Endodermal cell (in vitro differentiated cells): ENCODE measurements around the gene AOPEP. TPM values are rescaled to one million over a fixed set of nuclear protein-coding genes. Genes with fewer than 3 reads are reported as not detected.

Experiments used
- DNase-seq: peaks from one replicate; pipeline ENCODE4 v3.0.0-alpha.2; 2017
- H3K27ac ChIP-seq: 2 replicates; pipeline ENCODE4 v1.5.1; 2013; ENCODE audit warnings: mild to moderate bottlenecking, low read depth, low read length, moderate library complexity
- H3K27me3 ChIP-seq: 2 replicates; pipeline ENCODE4 v1.6.1; 2013; ENCODE audit warnings: mild to moderate bottlenecking, low read length, moderate library complexity; ENCODE audit not compliant: insufficient read depth, control insufficient read depth, poor library complexity, severe bottlenecking
- H3K36me3 ChIP-seq: 2 replicates; pipeline ENCODE4 v1.7.0; 2013; ENCODE audit warnings: mild to moderate bottlenecking, low read length, moderate library complexity; ENCODE audit not compliant: control insufficient read depth, insufficient read depth
- H3K4me1 ChIP-seq: one replicate; pipeline ENCODE4 v1.7.0; 2013; ENCODE audit warnings: low read length; ENCODE audit not compliant: control insufficient read depth, insufficient read depth
- H3K4me3 ChIP-seq: 2 replicates; pipeline ENCODE4 v1.5.1; 2013; ENCODE audit warnings: mild to moderate bottlenecking, low read length, moderate library complexity
- H3K9ac ChIP-seq: 2 replicates; pipeline ENCODE4 v1.6.1; 2013; ENCODE audit warnings: mild to moderate bottlenecking, low read length, moderate library complexity; ENCODE audit not compliant: poor library complexity, severe bottlenecking; ENCODE audit errors: extremely low read depth
- H3K9me3 ChIP-seq: 2 replicates; pipeline ENCODE4 v1.6.1; 2013; ENCODE audit warnings: mild to moderate bottlenecking, low read length, moderate library complexity; ENCODE audit not compliant: control insufficient read depth
- H3K27ac Mint-ChIP-seq: 2 replicates; pipeline ENCODE4 v1.8.0; 2020; ENCODE audit warnings: mixed read lengths
- H3K27me3 Mint-ChIP-seq: 2 replicates; pipeline ENCODE4 v1.8.0; 2021; ENCODE audit warnings: mild to moderate bottlenecking, mixed read lengths; ENCODE audit not compliant: insufficient read depth
- H3K36me3 Mint-ChIP-seq: 2 replicates; pipeline ENCODE4 v1.8.0; 2020; ENCODE audit warnings: low read depth, mixed read lengths
- H3K4me1 Mint-ChIP-seq: 2 replicates; pipeline ENCODE4 v1.8.0; 2020; ENCODE audit warnings: mixed read lengths
- H3K4me3 Mint-ChIP-seq: 2 replicates; pipeline ENCODE4 v1.8.0; 2020; ENCODE audit warnings: mild to moderate bottlenecking, moderate library complexity, mixed read lengths
- H3K9me3 Mint-ChIP-seq: 2 replicates; pipeline ENCODE4 v1.8.0; 2020; ENCODE audit warnings: mild to moderate bottlenecking, mixed read lengths
- WGBS, 2 experiments: methylation state at CpG; one replicate each; pipeline versions ENCODE4 v1.1.5 to v1.1.7; 2013; ENCODE audit warnings: missing lambda C conversion rate in 2 of 2, mixed read lengths in 1 of 2; ENCODE audit not compliant: insufficient coverage in 1 of 2, insufficient read length in 1 of 2; 5-methylcytosine and 5-hydroxymethylcytosine counted together
- total RNA-seq, 2 donors: library from RNA; stranded (reverse); fragmentation: NEBNext Ultra II Directional in 1 of 2; extraction: Animal tissue kit (Norgen Biotek cat#: 25700) in 1 of 2; gene quantifications; 2 replicates in 1 of 2; 3 replicates in 1 of 2; pipeline ENCODE4 v1.2.1, GENCODE V29; 2021
- TF ChIP-seq, protein P1 (sequence below): fragments of 200-600 bp; sonication (generic); conservative IDR thresholded peaks from 2 replicates; pipeline ENCODE4 v1.5.0; 2021; ENCODE audit warnings: antibody characterized with exemption, mild to moderate bottlenecking

Gene AOPEP
- total RNA-seq, 2 donors from 2014 or later: 23.4 to 33.7 TPM

DNA sequence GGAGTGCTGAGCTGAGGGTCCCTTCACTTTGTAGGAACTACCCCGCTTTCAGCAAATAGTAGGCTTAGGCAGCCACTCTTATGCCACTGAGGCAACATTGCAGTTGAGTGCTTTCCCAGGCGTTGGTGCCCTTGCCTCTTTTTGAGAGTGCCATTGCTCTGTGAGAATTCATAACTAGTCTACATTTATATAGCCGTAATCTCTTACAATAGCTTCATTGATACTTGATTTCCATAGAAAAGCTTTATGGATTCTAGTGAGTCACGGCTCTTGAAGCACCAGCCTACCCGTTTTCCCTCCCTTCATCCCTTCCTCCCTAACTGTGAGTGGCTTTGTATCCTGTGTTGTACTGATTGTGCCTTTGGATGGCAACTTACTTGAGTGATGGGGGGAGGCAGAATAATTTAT lies 283.9 kb downstream of the AOPEP start:
- no peak for DNase-seq
- peaks cover 21% of the 10 kb centered on the region for H3K27me3 Mint-ChIP-seq
- H3K27ac ChIP-seq: no peak overlapping the region
- no peak overlapping the region for H3K4me3 Mint-ChIP-seq
- no peak overlapping the region for H3K4me3 ChIP-seq
- peaks cover 12% of the 10 kb centered on the region for H3K27me3 ChIP-seq
- WGBS, 2 experiments: 92 to 93% methylated on average over 3 to 5 of the region's 5 CpGs
- peaks cover 6% of the 10 kb centered on the region for H3K36me3 ChIP-seq
- H3K9me3 ChIP-seq: no peaks in the 10 kb centered on the region
- H3K9me3 Mint-ChIP-seq: no peaks in the 10 kb centered on the region
- no peaks in the 10 kb centered on the region for H3K4me1 Mint-ChIP-seq
- no peaks in the 10 kb centered on the region for H3K4me1 ChIP-seq
- no peak overlapping the region for H3K27ac Mint-ChIP-seq
- no peak overlapping the region for H3K9ac ChIP-seq
- peaks cover 7% of the 10 kb centered on the region for H3K36me3 Mint-ChIP-seq
- TF ChIP-seq, protein P1, sequence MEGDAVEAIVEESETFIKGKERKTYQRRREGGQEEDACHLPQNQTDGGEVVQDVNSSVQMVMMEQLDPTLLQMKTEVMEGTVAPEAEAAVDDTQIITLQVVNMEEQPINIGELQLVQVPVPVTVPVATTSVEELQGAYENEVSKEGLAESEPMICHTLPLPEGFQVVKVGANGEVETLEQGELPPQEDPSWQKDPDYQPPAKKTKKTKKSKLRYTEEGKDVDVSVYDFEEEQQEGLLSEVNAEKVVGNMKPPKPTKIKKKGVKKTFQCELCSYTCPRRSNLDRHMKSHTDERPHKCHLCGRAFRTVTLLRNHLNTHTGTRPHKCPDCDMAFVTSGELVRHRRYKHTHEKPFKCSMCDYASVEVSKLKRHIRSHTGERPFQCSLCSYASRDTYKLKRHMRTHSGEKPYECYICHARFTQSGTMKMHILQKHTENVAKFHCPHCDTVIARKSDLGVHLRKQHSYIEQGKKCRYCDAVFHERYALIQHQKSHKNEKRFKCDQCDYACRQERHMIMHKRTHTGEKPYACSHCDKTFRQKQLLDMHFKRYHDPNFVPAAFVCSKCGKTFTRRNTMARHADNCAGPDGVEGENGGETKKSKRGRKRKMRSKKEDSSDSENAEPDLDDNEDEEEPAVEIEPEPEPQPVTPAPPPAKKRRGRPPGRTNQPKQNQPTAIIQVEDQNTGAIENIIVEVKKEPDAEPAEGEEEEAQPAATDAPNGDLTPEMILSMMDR: no peak

DNA sequence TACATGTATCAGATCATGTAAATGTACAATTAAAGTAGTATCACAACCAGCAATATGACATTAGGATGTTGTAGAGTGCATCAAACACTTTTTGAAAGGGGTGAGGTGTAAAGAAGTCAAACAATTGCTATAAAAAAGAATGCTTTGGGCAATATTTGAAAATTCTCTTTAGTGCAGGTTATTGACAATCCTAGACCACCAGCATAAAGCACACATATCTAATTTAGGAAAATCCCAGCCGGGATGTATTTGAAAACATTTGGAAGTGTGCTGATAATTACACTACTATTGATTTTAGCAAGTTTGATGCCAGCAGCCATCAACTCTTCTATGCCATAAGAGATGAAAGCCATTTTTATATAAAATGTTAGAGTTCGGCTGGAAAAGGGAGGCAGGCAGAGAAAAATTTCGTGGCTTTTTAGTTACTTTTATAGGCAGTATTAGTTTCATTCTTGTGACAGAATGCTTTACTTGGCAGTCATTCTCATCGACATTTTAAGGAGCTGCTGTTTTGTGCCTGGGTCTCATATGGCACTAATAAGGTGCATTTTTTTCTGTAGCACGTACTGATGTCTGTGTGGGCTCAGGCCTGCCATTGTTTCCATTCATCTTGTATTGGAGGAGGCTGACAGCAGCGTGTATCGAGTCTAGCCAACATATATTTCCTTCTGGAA lies 285.7 kb downstream of the AOPEP start:
- no peaks in the 10 kb centered on the region for H3K27me3 ChIP-seq
- Mint-ChIP-seq H3K27me3 (peaks cover 3% of the 10 kb centered on the region), H3K4me1 (no peaks in the 10 kb centered on the region), H3K9me3 (no peaks in the 10 kb centered on the region), H3K36me3 (no peaks in the 10 kb centered on the region), H3K4me3 (no peak overlapping the region), H3K27ac (no peak overlapping the region)
- no peak for DNase-seq
- H3K4me1 ChIP-seq: no peaks in the 10 kb centered on the region
- WGBS, 2 experiments: 77 to 93% methylated on average over 3 to 7 of the region's 7 CpGs
- H3K4me3 ChIP-seq: no peak overlapping the region
- no peaks in the 10 kb centered on the region for H3K9me3 ChIP-seq
- H3K27ac ChIP-seq: no peak overlapping the region
- H3K9ac ChIP-seq: no peak overlapping the region
- peaks cover 6% of the 10 kb centered on the region for H3K36me3 ChIP-seq
- TF ChIP-seq, protein P1: no peak

DNA sequence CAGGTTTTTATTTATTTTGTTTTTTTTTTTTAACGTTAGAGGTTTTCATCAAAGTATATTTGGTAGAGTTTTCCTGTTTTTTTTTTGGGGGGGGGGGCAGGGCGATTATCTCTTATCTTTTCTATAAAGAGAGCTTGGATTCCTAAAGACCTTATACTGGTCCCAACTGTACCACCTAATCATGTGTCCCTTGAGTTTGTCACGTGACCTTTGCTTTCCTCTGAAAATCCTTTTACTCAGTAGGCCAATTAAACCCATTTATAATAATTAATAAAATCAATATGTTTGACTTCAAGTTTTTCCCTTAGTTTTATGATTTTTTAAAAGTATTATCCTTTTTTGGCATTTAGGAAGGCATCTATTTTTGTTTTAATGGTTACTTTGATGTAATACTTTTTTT lies 286.4 kb downstream of the AOPEP start:
- no peaks in the 10 kb centered on the region for H3K27me3 Mint-ChIP-seq
- Histone ChIP-seq H3K27ac (no peak overlapping the region), H3K36me3 (peaks cover 6% of the 10 kb centered on the region), H3K4me3 (no peak overlapping the region), H3K4me1 (no peaks in the 10 kb centered on the region), H3K9me3 (no peaks in the 10 kb centered on the region), H3K27me3 (no peaks in the 10 kb centered on the region), H3K9ac (no peak overlapping the region)
- no peak overlapping the region for H3K4me3 Mint-ChIP-seq
- H3K9me3 Mint-ChIP-seq: no peaks in the 10 kb centered on the region
- H3K27ac Mint-ChIP-seq: no peak overlapping the region
- no peaks in the 10 kb centered on the region for H3K4me1 Mint-ChIP-seq
- H3K36me3 Mint-ChIP-seq: no peaks in the 10 kb centered on the region
- TF ChIP-seq, protein P1: no peak
- DNase-seq: no peak
- 100% methylated on average over 1 of the region's 3 CpGs; no CpG with 5 or more reads in 1 of the 2 experiments for WGBS, 2 experiments
